Activated CD8-positive, alpha-beta memory T cell treated with anti-CD3 and anti-CD28 coated beads for 1 hour (primary cell): ENCODE measurements around the gene AHNAK.
"Not testable (repeated sequence)": the region's sequence is repeated elsewhere in the genome, so short reads cannot be mapped to it uniquely, and the experiment has no call there.

Experiments
- DNase-seq, 2 donors: peaks; one replicate each; pipeline ENCODE4 v3.0.0-alpha.2; 2020; ENCODE audit warnings: low read depth in 1 of 2; ENCODE audit errors: extremely low read depth in 1 of 2

AHNAK gene

GRCh38 chr11:62499944-62500649, 46.5 kb downstream of the AHNAK start:
- no peak for DNase-seq

GRCh38 chr11:62499311-62499943, 47.2 kb downstream of the AHNAK start:
- not testable (repeated sequence) for DNase-seq

GRCh38 chr11:62498492-62499286, 47.9 kb downstream of the AHNAK start:
- no peak for DNase-seq

GRCh38 chr11:62498031-62498430, 48.6 kb downstream of the AHNAK start:
- no peak for DNase-seq

- no peak for DNase-seq
These were observed 49.3 kb downstream of the AHNAK start for GRCh38 chr11:62497132-62497801.

GRCh38 chr11:62496676-62497075, 49.9 kb downstream of the AHNAK start:
- no peak for DNase-seq

GRCh38 chr11:62494246-62494645, 52.4 kb downstream of the AHNAK start:
- no peak for DNase-seq

GRCh38 chr11:62493801-62494200, 52.8 kb downstream of the AHNAK start:
- no peak for DNase-seq

GRCh38 chr11:62492586-62492985, 54.0 kb downstream of the AHNAK start:
- DNase-seq = no peak

GRCh38 chr11:62491571-62492329, 54.9 kb downstream of the AHNAK start:
- no peak for DNase-seq

GRCh38 chr11:62489204-62489603, 57.4 kb downstream of the AHNAK start:
- DNase-seq = no peak

GRCh38 chr11:62487738-62488551, 58.7 kb downstream of the AHNAK start:
- no peak for DNase-seq

GRCh38 chr11:62487136-62487535, 59.5 kb downstream of the AHNAK start:
- DNase-seq = no peak

- no peak for DNase-seq
These were observed 62.3 kb downstream of the AHNAK start for GRCh38 chr11:62484352-62484751.

- DNase-seq = no peak
These were observed 63.9 kb downstream of the AHNAK start for GRCh38 chr11:62482753-62483152.

- DNase-seq = no peak
These were observed 66.9 kb downstream of the AHNAK start for GRCh38 chr11:62479631-62480201.

- DNase-seq = no peak
These were observed 68.7 kb downstream of the AHNAK start for GRCh38 chr11:62477927-62478326.

- no peak for DNase-seq
These were observed 74.3 kb downstream of the AHNAK start for GRCh38 chr11:62472063-62472884.

GRCh38 chr11:62471603-62472002, 75.0 kb downstream of the AHNAK start:
- no peak for DNase-seq
